HuH-7 (cell line): ENCODE results near the gene RTN1.

Source experiments
- DNase-seq: peaks from one replicate; pipeline ENCODE4 v3.0.0; 2011; ENCODE audit warnings: low spot score

Gene RTN1

DNA sequence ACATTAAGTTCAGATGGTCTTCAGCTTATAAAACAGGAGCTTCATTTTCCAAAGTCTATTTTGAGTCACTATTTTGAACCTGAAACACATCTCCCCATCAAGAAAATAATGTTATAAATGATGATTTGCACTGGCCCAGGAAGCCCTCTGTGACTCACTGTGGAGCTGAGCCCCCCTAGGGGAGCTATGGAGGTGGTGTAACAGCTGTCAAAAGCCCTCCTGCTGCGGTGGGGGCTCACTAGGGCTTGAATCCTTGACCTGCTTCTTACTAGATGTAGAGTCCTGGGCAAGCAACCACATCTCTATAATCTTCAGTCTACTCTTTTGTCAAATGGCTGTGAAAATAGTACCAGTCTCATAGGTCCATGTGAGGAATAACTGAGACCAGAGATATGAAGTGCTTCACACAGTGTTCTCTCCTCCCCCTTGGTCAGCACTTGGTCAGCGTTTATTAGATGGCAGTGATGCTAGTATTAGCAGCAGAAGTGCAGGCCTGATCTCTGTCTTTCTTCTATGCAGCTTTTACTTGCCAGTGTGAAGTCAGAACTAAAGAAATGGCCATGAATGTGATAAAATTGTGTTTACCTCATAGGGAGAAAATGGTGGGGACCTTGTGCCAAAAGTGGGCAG is 83.4 kb downstream of the RTN1 start:
- DNase-seq, result no peak

DNA sequence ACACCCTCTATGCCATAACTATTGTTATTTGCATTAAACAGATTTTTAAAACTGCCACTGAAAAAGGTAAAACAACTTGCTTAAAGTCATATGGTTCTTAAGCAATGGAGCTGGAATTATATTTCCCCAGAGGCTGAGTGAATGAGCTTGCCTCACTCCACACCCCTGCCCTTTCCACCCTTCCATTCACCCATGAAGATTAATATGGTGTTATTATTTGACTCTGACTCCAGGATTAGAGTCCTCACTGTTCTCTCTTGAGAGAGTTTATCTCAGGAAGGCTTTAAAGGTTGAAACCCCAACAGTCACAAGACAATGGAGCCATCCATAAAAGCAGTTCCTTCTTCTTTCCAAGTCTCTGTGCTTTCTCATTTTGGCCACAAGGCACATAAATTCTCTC is 84.9 kb downstream of the RTN1 start:
- DNase-seq, result no peak

DNA sequence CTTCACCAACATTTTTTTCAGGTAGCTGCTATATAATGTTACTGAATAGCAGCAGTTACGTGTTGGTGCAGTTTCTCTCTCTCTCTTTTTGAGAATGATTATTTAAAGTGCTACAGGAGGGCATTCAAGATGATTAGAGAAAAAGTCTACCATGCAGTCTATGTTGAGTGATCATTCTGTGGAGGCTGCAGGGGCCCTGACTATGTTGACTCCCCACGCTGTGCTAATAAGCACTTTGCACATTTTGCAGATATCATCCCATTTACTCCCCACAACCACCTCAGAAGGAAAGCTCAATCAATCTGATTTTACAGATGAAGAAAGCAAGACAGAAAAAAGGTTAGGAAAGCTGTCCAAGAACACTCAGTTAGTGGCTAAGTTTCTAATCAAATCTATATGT is 87.8 kb downstream of the RTN1 start:
- DNase-seq, result no peak

DNA sequence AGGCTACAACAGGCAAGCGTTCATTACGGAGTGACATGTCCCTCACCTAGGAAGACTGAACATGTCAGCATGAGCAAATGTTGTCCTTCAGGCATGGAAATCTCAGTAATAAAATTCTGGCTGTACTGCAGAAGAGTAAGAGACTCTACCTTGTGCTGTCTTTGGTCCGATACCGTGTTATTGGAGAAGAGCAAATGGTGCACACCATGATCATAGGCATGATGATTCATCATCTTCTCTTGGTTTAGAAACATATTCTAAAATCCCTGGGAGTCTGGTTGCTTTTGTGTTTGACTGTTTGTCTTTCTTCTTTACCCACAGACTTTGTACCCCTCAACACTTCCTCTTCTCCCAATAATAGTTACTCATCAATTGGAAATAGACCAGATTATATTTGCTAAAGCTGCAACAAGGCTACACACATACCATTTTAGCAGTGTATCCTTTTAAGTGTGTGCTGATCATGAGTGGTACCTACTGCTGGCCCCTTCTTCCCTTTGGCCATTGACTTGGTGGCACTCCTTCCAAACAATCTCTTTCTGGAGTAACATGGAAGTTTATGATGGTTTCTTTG is 93.5 kb downstream of the RTN1 start:
- no peak for DNase-seq

DNA sequence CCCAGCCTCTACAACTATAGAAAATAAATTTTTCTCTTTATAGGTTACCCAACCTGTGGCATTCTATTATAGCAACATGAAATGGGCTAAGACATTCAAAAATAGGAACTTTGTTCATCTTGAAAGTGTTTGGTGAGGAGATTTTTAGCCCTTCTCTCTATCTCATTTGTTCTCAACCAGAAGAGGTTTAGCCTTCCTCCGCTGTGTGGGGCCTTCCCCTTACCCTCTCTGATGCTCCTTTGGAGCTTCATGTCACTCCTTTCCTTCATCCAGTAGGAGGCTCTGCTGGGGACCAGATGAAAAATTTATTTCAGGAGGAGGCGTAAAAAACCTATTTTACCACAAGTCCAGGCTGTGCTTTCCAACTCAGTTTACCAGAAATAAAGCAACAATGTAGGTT is 94.1 kb downstream of the RTN1 start:
- DNase-seq, result no peak

DNA sequence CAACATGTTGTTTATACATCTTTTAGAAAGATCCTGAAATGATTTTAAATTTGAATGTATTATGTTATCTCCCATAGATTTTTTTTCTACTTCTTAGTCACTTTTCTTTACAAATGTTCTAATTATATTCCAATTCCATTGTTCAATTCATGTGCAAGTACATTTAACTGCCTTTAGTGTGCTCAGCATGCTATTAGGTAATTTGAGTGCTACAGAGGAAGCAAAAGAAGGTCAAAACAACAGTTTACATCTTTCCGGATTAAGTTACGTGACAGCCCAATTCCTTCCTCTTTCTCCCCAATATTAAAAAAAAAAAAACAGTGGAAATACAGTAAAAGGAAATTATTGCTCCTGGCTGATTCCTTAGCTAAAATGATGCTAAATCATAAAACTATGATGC is 98.3 kb downstream of the RTN1 start:
- no peak for DNase-seq

DNA sequence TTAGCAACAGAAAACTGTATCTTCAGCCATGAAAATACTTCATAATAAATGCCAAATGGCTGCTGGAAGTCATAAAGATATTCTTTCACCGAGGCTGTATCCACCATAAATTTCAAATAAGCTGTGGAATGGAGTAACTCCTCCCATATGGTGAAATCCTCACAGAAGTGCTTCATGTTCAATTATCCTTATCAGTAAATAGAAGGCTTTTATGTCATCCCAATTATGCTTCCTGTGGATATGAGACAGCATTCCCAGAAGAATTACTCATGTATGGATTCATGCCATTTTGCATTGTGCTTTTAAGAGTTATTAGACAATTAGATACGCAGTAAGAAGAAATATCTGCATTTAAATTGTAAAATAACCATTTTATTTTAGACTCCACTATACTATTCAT is 99.0 kb downstream of the RTN1 start:
- no peak for DNase-seq

DNA sequence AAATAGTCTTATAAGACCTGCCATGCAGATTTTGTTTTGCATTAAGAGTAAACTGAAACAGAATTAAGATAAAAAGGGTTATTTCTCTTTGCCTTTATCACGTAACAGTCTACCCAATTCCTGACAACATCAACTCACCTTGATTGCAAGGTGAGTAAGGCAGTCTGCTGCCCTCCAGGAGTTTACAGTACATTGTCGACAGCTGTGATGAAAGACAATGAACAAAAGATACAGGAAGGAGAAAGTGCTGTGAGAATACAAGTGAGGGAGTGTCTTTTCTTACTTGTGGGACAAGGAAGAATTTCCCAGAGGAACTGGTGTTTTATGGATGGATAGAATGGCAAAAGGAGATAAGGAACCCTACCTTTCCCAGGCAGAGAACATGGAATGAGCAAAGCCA is 101.0 kb downstream of the RTN1 start:
- no peak for DNase-seq

DNA sequence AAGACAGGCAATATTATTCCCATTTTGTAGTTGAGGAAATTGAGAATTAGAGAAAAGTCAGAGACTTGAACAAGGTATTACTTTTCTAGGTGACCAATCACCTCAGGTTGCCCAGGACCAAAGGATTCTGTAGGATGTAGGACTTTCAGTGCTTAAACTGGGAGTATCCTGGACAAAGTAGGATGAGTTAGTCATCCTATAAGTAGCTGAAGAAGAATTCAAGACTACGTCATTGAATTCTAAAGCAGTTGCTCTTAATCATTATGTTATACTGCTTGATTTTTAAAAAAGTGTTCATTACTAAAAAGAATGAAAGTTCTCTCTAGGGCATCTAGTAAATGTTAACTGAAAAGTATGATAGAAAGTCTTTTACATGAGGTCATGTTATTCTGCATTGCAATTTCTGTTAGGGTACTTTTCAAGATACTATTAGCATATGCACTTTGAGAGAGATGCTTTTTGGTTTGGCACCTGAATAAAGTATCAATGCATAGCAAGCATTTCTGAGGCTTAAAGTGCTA is 101.7 kb downstream of the RTN1 start:
- DNase-seq, result no peak

DNA sequence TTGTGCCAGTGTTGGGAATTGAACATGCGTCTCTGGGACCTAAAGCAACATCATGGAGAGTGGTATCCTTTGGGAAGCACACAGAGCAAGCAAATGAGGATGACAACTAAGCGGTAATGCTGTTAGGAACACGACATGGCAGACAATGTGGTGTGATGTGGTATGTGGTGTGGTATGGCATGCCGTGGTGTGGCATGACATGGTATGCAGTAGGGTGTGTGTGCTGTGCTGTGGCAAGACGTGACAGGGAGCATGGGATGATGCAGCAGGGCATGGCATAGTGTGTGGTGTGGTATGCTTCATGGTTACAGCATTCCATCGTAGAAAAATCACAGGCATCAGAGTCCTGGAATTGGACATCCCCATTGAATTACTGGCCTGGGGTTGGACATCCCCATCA is 108.7 kb downstream of the RTN1 start:
- DNase-seq, result no peak

DNA sequence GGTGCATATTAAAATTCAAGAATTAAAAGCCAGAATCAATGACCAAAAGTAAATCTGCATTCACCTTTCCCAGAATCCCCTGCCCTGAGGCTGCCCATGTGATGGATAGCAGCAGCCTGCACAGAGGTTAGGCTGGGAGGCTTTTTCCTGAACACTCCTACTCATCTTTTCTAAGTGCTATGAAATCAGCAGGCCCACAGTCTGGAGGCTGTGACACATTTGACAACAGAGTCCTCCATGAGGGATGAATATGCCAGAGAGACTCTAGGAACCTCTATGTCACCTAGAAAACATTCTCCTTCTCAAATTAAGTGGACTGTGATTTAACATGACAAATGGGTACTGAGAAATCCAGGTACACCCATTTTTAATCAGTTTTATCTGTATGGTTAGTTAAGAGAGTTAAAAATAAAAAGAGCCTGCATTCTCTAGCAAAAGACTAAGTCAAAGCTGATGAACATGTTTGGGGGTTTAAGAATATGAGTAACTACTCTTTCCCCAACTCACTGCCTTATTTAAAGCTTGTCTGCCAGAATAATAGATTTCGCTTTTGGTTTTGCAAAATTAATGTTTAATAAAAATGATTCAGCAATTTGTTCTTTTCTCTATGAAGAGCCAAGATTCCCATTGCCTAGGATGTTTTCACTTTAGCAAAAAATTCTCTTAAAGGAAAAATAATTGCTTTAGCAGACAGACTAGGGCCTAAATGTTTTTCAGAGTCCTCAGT is 115.0 kb downstream of the RTN1 start:
- no peak for DNase-seq

DNA sequence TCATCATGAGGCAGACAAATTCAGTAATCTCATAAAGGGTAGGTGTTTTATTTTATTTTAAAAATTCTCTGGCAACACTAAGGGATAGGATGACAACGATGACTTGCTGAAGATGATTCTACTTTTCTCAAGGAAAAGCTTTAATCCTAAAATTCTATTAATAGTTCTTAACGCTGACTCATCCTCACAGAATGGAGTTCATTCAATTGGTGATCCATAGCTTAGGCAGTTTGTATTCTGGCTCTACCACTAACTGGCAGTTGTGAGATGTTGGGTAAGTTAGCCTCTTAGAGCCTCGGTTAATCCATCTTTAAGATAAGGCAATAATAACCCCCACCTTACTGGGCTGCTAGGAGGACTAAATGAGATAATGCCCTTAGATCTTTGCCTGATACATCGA is 116.3 kb downstream of the RTN1 start:
- no peak for DNase-seq

DNA sequence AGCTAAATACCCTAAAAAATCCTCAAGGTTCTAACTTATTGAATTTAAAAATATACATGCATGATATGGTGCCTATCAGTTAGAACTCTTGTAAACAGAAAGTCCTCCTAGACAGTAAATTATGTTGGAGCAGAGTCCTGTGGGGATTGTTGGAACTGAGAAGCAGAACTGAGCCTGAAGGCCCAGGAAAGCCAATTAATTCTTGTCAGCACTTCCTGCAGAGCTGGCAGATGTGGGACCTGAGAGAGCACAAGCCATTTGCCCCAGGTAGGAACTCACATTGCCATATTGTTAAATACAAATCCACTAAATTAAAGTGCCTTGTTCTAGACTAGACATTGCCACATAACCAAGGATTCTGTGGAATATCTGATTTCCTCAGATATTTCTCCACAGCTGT is 117.1 kb downstream of the RTN1 start:
- DNase-seq, result no peak

DNA sequence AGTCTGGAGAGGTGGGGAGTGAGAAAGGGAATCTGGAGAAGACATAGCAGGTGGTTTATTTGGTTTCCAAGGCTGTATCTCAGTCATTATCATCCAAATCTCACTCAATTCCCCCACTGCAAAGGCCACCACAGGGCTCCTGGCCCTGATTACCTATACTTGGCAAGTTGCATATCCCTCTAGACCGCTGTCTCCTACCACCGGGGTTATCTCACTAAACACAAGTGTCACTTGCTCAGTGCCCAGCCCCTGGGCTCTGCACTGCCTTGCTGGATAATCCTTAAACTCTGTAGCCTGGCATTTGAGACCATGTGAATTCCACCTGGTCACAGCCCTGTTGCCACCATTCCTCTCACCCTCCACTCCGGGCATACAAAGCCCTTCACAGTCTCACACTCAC is 119.0 kb downstream of the RTN1 start:
- DNase-seq, result no peak

DNA sequence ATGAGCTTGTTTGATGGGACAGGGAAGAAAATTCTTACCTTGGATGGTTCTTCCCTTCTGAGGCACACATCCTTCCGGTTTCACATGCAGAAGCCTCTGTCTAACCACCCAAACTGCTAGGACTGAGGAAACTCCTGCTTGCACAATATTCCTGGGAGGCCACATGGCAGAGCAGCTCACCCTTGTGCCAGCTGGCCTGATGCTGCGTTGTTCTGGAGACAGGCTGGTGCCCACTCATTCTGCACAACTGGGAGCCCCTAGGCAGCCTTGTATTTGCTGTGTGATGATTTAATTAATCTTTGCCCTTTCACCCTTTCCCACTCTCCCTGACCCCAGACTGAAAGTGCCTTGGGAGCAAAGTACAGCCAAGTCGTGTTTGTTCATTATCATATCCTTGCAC is 130.8 kb downstream of the RTN1 start:
- DNase-seq, result no peak

DNA sequence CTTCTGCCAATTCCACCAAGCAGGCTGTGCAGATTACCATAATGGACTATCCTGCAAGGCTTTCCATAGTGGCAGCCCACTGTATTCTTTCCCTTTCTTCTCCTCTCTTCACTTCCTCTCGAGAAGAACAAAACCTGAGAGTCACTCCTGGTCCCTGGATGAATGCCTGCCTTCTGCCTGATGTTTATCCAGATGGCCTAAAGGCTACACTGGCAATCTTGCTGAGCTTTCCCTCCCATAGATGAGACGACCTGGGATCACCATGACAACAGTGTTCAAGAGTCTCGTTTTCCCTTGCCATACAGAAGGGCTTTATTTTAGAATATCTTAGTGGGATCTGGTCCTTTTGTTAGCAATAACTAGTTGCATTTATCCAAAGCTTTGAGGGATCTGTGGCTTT is 142.3 kb downstream of the RTN1 start:
- DNase-seq, result no peak

DNA sequence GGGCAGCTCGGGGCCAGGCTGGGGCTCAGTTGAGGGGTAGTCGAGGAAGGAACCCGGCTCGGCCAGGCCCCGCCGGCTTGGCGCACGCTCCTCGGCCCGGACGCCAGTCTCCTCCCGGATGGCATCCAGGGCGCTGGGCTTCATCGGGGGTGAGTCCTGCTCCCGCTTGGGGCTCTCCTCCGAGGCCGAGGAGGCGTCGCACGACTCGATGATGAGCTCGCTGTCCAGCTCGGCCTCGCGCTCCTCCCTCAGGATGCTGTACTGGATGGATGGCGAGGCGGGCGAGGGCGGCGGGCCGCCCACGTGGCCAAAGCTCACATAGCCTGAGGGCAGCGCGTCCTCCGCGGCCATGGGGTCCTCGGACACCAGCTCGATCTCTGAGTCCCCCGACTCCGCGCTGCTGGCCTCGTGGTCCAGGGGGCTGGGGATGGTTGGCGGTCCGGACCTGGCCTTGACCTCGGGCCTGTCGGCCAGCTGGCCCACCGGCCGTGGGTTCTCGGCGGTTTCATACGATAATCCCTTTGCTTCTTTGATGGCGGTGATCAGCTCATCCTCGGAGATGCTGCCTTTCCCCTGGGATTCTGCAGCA is 143.4 kb downstream of the RTN1 start:
- no peak for DNase-seq

DNA sequence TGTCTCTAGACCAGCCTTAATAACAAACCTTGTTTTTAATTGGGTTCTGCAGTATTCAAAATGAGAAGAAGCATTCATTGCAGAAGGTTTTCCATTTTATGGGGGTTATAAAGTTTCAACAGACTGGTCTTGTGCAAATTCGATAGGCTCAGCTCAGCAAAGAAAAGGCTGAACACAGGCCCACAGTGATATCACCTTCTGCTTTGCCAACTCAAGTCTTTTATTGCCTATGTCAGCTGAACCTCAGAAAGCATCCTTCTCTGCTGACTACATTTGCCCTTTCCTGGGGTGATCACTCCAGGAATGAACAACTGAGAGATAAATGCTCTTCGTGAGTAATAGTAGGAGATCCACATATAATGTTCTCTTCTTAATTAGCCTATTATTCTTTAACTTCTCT is 159.5 kb downstream of the RTN1 start:
- DNase-seq, result no peak

DNA sequence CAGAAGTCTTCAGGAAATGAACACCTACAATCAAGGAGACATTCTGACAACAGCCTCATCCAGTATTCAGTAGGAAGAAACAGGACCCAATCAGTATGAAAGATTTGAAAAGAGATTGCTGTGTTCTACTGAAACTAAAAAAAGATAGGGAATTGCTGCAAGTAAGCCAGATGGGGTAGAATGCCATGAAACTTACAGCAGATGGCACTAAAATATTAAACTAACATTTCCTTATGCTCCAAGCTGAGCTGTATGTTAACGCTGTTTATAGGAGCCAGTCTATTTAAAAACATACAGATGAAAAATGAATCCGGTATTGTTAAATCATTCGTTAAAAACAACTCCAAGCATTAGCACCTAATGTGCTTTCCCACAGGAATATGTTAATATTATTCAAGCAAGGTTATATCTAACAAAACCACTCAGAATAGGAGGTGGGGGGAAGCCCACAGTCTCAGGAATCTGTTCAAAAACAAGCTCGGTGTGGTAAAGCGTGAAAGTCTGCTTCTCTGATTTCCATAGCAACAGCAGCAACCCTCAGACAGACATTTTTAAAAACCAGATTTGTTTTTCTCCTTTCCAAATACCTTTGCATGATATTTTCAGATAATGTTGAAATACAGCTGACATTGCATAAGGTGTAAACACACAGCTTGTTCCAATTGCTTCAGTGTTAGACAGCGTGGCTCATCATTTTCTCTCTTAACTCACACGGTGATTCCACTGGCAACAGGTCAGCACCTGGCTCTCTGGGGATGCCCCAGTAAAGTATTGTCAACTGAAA is 162.6 kb downstream of the RTN1 start:
- no peak for DNase-seq

DNA sequence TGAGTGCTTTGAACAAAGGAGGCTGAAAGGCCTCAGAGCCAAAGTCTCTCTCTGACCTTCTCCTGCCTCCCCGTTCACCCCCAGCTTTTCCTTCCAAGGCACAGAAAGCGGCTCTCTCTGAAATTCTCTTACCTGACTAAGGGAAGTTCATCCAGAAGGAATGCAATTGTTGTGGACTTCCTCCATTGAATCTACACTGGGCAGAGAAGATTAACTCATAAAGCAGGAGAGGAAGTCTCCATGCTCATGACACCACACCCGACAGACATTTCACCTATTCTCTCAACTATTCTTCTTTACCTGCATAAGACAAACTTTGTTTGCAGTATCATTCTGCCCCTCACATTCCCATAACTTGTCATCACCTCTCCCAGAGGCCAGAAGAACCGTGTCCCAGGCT is 164.7 kb downstream of the RTN1 start:
- DNase-seq, result no peak

DNA sequence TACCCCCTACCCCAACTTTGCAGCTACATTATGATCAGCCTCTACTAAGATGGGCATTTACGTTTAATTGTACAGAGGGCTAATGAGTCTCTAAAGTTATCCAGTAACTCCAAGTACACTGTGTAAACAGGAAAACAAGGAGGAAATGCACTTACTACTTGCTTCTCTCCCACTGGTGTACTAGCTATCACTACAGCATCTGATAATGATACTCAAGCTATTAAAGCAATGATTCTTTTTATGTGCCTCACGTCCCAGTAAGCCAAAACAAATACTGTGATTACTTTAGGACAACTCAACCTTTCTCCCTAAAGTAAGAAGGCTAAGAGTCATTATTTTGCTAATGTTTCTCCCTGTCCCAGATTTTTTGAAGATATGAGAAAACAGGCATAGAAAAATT is 165.3 kb downstream of the RTN1 start:
- DNase-seq, result no peak

DNA sequence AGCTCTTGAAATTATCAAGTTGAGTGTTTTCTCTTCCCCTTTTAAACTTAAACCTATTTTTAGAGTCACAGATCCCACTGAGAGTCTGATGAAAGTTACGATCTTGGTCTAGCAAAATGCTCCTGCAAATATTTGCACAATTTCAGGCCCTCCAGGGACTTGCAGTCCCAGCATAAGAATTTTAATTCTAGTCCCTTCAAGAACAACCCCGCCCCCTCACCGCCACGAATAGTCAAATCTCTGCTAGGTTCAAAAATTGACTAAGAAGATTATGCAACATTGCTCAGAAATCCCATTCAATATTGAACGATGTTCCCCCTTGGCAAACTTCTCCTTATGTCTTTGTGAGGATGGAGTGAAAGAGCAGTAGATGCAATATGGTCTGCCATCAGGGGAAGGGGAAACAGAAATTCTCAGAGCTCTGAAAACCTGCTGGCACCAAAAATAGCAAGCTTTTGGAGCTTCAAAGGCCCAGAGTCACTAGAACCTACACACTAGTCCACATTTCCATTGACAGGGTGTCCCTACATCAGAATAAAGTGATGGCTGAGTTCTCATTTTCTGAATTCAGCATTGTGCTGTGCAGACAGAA is 166.4 kb downstream of the RTN1 start:
- DNase-seq, result no peak
